Measurements from ENCODE around the gene VWA7.
"Not testable (repeated sequence)": the region's sequence is repeated elsewhere in the genome, so short reads cannot be mapped to it uniquely, and the experiment has no call there.

Gene VWA7, protein sequence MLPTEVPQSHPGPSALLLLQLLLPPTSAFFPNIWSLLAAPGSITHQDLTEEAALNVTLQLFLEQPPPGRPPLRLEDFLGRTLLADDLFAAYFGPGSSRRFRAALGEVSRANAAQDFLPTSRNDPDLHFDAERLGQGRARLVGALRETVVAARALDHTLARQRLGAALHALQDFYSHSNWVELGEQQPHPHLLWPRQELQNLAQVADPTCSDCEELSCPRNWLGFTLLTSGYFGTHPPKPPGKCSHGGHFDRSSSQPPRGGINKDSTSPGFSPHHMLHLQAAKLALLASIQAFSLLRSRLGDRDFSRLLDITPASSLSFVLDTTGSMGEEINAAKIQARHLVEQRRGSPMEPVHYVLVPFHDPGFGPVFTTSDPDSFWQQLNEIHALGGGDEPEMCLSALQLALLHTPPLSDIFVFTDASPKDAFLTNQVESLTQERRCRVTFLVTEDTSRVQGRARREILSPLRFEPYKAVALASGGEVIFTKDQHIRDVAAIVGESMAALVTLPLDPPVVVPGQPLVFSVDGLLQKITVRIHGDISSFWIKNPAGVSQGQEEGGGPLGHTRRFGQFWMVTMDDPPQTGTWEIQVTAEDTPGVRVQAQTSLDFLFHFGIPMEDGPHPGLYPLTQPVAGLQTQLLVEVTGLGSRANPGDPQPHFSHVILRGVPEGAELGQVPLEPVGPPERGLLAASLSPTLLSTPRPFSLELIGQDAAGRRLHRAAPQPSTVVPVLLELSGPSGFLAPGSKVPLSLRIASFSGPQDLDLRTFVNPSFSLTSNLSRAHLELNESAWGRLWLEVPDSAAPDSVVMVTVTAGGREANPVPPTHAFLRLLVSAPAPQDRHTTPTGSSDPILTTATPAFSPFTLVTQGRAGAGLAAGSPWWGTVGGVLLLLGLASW

DNA sequence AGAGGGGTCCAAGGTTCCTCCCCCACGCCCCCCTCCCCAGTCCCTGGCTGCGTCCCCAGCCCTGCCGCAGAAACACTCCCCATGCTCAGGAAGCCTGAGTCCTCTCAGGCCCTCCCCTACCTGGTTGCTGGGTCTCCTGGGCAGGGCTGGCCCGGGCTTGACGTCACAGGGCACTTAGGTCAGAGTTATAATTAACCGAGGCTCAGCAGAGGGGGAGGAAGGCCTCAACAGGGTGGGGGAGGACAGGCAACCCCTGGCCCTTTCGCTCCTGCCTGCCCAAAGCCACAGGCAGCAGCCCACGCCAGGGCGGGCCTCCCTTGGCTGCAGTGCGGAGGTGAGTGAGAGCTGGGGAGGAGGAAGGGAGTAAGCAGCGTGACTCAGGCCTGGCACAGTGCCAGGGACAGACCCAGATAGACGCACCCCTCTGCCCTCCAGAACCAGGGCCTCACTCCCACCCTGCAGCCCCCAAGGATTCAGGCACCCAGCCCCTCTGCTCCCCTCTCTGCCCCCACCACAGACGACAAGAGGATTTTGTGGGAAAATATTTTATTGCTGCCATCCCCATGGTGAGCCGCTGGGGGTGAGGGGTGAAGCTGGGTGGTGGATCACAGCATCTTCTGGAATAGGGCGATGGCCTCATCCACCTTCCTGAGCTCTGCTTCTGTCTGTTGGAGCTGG, at the start of gene VWA7:
VWA7 (minus strand) TSS at position 340 of the 678 bp plus-strand sequence. CDS start 549 bp downstream, outside the sequence.
- DNase-seq, result peak; percentile 45

DNA sequence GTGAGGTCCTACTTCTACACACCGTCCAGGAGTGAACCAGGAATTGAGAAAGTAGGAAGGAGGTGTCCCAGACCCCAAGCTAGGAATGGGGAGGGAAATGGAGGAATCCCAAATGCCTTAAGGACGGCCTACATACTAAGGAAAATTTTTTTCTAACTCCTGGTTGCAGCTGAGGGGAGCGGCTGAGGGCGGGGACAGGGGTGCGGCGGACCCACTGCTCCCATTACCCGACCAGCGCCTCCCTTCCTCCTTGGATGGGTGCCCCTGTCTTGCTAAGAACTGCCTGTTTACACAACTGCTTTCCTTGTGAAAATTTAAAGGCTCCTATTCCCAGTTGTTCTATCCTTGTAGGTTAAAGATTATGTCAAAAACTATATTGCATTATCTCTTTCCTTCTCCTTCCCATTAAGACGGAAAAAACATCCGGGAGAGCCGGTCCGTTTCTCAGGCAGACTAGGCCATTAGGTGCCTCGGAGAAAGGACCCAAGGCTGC, 49.7 kb upstream of the VWA7 start:
- DNase-seq, result no peak

DNA sequence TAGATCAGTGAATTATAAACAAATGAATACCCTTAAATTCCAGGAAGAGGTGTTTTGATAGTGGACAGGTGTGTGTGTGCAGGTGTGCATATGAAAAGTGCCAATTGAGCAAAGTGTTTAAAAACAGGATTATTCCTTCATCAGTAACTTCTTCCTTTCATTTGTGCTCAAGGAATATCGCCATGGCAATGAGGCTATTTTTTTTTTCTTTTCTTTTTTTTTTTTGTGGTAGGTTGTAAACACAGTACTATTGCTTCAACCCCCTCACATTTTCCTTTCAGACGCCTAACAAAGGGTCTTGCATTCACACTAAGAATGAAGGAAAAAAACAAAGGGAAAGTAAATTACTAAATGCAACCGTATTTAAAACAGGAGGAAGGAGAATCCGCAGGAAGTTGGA, 48.4 kb upstream of the VWA7 start:
- DNase-seq, result no peak

DNA sequence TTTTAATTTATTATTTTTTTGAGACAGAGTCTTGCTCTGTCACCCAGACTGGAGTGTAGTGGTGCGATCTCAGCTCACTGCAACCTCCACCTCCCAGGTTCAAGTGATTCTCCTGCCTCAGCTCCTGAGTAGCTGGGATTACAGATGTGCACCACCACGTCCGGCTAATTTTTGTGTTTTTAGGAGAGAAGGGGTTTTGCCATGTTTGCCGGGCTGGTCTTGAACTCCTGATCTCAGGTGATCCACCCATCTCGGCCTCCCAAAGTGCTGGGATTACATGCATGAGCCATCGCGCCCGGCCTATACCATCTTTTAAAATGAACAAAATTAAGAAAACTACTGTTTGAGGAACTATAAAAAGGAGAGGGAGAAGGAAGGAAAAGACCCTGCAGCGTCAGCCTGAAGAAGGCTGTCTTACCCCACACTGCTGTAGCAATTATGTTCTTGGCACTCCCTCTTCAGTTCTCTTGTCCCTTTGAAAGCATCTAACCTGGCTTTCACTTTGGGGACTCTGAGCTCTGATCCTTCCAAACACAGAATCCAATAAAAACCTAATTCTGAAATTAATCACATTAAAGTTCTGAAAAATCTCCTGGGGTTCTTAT, 46.6 kb upstream of the VWA7 start:
- not testable (repeated sequence) for DNase-seq

DNA sequence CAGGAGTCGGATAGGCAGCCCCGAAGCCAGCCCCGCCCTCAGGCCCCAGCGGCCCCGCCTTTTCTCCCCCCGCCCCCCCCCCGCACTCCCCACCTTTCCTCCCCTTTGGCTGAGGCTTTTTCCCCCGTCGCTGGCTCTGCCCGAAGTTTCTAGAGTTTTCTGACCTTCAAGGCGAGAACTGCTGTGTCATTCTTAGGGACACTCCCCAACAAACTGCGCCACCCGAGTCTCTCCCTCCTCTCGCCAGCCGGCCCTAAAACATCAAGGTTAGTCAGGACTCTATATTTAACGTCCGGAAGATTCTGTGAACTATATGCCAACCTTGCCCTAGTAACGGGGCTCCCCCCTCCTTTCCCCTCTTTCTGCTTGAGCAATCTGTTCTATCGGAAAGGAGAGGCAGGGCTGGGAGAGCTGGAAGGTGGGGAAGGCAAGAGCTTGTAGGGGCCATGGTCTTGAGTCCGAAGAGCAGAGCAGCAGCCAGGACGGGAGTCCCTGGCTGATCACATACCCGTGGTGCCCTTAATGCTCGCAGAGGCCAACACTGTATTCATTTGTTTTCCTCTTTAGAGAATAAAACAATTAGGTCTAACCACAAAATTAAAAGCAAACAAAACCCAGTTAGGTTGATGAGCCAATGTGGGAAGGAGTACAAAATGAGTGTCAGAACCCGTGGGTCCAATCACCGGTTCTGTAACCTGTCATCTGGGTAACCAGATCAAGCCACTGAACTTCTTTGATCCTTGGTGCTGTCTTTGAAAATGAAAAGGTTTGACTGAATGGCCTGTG, 45.1 kb upstream of the VWA7 start:
- DNase-seq, result no peak

DNA sequence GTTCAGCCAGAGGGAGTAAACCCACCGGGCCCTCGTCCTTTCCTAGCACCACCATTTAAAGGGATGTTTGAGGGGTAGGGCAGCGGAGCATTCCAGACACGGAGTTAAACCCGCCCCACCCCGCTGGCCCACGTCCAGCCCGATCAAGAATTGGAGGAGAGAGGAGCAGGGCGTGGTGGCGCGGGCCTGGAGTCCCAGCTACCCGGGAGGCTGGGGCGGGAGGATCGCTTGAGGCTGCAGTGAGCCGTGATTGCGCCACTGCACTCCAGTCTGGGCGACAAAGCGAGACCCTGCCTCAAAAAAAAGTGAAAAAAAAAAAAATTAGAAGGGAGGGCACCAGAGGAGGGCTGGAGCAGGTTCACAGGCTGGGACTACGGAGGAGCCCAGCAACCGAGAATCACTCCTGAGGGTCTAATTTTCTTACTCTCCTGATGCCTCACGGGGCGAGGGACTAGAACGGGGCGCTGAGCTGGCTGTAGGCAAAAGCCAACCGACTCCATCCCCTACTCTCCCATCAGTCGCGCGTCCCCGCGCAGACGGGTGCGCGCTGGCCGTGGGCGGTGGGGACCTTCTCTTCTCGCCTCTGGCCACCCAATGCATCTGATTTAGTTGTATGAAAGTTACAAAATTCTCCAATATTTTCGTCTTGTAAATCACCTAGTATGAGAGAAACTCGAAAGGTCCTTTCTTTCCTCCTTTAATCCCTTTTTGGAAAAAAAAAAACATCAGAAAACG, 44.3 kb upstream of the VWA7 start:
- DNase-seq, result no peak

DNA sequence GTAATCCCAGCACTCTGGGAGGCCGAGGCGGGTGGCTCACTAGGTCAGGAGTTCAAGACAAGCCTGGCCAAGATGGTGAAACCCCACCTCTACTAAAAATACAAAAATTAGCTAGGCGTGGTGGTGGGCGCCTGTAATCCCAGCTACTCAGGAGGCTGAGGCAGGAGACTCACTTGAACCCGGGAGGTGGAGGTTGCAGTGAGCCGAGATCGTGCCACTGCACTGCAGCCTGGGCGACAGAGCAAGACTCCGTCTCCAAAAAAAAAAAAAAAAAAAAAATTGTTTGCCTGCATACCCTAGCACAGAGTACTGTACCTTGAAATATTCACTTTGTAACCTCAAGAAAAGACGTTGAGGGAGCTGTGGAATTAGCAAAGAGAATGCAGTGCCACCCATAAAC, 43.3 kb upstream of the VWA7 start:
- DNase-seq, result not testable (repeated sequence)

DNA sequence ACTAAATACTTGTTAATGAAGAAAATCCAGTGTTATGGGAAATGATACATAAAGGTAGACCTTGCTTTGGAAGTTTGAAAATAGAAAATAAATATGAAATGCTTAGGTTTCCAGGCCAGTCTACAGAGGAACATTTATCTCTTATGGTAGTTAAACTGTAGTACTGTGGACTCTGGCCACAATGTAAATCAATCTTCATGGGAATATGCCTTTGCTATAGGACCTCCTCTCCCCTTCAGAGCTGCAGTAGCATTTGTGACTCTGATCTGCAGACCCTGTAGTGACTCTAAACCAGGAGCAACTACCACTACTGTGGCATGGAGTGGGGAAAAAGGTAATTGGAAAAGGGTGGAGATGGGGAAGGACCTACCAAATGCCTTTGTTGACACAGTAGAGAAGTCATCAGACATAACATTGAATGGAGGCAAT, 42.8 kb upstream of the VWA7 start:
- DNase-seq, result no peak

DNA sequence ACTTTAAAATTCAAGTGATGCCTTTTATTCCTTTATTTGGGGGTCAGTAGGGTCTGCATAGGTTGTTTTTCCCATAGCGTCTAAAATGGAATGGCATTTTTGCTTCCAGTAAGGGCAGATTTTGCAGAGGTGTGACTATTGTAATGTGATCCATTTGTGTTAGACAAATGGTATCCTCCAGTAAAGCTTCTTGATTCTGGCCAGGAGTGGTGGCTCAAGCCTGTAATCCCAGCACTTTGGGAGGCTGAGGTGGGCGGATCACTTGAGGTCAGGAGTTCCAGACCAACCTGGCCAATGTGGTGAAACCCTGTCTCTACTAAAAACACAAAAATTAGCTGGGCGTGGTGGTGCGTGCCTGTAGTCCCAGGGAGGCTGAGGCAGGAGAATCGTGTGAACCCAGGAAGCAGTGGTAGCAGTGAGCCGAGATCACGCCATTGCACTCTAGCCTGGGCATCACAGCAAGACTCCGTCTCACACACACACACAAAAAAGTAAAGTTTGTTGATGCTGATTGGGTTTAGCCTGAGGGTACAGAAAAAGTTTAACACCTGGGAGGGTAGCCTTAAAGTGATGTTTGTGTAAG, 40.9 kb upstream of the VWA7 start:
- DNase-seq, result not testable (repeated sequence)

DNA sequence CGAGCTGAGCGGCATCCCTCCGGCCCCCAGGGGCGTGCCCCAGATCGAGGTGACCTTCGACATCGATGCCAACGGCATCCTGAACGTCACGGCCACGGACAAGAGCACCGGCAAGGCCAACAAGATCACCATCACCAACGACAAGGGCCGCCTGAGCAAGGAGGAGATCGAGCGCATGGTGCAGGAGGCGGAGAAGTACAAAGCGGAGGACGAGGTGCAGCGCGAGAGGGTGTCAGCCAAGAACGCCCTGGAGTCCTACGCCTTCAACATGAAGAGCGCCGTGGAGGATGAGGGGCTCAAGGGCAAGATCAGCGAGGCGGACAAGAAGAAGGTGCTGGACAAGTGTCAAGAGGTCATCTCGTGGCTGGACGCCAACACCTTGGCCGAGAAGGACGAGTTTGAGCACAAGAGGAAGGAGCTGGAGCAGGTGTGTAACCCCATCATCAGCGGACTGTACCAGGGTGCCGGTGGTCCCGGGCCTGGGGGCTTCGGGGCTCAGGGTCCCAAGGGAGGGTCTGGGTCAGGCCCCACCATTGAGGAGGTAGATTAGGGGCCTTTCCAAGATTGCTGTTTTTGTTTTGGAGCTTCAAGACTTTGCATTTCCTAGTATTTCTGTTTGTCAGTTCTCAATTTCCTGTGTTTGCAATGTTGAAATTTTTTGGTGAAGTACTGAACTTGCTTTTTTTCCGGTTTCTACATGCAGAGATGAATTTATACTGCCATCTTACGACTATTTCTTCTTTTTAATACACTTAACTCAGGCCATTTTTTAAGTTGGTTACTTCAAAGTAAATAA, 40.2 kb upstream of the VWA7 start:
- not testable (repeated sequence) for DNase-seq

DNA sequence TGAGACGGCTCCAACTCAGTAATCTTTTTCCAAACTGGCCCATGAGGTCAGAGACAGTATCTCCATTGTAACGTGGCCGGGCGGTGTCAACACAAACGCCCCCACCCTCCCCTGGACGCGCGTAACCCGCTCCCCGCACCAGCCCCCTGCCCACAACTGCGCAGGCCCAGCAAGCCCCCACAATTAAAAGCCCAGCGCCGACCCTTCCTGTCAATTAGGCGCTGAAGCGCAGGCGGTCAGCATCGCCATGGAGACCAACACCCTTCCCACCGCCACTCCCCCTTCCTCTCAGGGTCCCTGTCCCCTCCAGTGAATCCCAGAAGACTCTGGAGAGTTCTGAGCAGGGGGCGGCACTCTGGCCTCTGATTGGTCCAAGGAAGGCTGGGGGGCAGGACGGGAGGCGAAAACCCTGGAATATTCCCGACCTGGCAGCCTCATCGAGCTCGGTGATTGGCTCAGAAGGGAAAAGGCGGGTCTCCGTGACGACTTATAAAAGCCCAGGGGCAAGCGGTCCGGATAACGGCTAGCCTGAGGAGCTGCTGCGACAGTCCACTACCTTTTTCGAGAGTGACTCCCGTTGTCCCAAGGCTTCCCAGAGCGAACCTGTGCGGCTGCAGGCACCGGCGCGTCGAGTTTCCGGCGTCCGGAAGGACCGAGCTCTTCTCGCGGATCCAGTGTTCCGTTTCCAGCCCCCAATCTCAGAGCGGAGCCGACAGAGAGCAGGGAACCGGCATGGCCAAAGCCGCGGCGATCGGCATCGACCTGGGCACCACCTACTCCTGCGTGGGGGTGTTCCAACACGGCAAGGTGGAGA, 38.1 kb upstream of the VWA7 start, which contains the start of the genes HSPA1A and HSPA1L:
HSPA1A (plus strand) TSS at position 519 of the 814 bp plus-strand sequence; CDS start at position 733, 214 bp downstream.
HSPA1L (minus strand) TSS at position 259 of the 814 bp plus-strand sequence. CDS start 3,311 bp downstream, outside the sequence.
- DNase-seq, result peak; percentile 94

DNA sequence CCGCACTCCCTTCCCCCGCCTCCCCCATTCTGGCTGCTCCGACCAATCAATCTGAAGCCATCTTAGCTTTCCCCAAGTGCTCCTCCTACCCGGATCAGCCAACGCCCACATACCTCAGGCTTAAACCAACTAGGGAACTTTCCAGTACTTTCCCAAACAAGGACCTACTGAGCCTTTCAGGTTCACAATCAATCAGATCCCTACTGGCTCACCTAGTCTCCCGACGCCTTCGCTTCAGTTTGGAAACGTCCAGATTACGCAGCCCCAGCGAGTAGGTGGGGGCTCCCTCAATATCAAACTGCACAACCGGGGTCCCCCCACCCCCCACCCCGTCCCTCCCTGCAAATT, 37.5 kb upstream of the VWA7 start:
- DNase-seq, result peak; percentile 91

DNA sequence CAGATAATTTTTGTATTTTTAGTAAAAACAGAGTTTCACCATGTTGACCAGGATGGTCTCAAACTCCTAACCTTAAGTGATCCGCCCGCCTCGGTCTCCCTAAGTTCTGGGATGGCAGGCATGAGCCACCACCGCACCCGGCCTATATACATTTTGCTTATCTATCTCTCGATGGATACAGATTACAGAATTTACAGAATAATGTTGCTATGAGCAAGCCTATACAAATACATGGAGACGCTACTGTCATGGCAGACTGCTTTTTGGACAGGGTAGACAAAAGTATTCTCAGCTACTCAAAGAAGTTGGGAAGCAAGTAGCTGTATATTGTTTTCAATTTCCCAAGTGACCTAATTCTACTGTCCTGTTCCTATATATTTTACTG, 36.3 kb upstream of the VWA7 start:
- no peak for DNase-seq

DNA sequence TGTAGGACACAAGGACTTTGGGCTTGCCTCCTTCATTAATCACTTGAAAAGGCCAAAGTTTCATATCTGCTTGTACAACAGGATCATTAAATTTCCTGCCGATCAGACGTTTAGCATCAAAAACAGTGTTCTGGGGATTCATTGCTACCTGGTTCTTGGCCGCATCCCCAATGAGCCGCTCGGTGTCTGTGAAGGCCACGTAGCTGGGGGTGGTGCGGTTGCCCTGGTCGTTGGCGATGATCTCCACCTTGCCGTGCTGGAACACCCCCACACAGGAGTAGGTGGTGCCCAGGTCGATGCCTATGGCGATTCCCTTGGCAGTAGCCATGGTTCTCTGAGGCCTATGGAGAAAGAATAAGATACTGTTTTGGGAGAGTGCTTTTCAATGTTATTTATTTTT, 34.5 kb upstream of the VWA7 start:
- no peak for DNase-seq

DNA sequence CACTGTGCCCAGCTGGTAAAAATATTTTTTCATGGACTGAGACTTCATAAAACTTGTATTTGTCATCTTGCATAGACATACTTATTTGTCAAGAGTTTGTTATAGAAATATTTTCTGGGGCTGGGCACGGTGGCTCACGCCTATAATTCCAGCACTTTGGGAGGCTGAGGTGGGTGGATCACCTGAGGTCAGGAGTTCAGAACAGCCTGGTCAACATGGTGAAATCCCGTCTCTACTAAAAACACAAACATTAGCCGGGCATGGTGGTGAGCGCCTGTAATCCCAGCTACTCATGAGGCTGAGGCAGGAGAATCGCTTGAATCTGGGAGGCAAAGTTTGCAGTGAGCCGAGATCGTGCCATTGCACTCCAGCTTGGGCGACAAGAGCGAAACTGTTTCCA, 31.5 kb upstream of the VWA7 start:
- not testable (repeated sequence) for DNase-seq

DNA sequence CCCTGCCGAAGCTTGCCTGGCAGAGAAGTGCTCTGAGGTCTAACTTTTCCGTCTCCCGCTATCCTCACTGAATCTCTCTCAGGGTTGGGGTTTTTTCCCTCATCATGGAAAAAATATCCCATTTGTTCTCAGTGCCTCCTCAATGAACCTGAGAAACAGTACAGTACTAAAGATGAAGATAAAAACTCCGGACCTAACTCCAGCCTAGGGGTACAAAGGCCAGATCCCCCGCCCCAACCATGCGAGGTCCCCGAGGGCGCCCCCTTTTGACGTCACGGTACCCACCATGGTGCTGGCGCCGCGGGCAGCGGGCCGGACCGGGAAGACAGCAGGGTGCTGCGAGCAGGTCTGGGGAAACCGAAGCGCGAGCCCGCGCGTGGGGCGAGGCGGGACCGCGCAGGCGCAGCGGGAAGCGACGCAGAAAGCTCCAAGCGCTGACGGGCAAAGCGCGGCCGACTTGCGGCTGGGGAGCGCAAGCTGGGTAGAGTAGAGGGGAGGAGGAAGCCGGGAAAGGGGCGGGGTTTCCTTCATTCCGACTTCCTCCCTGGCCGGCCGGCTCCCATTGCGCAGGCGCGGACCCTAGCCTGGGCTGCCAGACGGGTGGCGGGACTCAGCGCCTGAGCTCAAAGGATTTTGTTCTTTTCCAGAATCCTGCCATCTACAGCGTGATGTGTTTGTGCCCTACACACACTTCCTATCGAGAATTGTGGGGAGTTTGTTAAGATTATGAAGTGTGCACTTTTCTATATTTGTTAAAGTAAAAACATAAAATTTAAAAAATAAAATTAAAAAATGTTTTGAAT, 29.5 kb upstream of the VWA7 start, which contains the start of gene LSM2:
LSM2 (minus strand) TSS at position 497 of the 803 bp plus-strand sequence; CDS start at position 288, 209 bp downstream.
- peak; percentile 88 for DNase-seq

DNA sequence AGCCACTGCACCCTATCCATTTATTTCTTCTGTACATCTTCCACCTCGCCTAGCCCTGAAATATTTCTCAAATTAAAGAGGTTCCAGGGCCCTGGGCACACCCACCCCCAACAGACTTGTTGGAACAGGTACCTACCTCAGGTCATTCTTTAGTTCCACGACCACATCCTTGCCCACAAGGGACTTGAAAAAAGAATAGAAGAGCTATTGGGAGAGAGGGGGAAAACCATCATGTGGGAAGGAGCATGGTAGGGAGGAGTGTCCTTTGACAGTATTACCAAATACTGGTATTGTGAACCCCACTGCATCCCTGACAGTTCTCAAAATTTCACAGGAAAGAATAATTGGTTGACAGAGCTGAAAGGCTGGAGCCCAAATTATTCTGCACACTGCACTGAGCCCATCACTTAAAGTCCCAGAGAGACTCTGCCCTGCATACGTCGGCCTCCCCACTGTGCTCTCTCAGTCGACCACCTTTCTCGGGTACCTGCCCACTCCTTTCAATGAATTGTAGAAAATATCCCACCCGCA, 28.9 kb upstream of the VWA7 start:
- no peak for DNase-seq
